OCI-M2 (cell line): ENCODE measurements around the gene SAYSD1.

Experiments
- DNase-seq: peaks from one replicate; lab custom pipeline; 2025; ENCODE audit not compliant: unreplicated experiment; lab: John Stamatoyannopoulos, UW

The SAYSD1 gene

GRCh38 chr6:39108041-39108839 is 6.7 kb downstream of the SAYSD1 start:
- no peak for DNase-seq

DNA sequence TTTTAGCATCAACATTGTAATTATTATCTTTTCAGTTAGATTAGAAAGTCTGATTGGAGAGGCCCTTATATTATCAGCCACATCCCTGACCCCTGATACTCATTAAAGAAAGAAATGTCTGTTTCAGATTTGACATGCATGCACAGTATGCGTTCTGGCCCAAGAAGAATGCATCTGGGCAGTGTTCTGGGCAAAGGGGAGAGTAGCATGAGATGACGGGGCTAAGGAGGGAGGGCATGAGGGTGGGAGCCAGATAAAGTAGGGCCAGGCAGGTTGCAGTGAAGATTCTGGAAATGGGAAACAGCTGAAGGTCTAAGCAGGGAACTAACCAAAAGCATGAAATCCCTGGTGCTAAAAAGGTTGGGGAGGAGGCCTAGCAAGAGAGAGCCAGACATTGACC is 7.3 kb downstream of the SAYSD1 start:
- DNase-seq, result no peak

- DNase-seq, result no peak
These were observed 8.0 kb downstream of the SAYSD1 start for GRCh38 chr6:39107034-39107433.

GRCh38 chr6:39104528-39104927 is 10.5 kb downstream of the SAYSD1 start:
- no peak for DNase-seq

DNA sequence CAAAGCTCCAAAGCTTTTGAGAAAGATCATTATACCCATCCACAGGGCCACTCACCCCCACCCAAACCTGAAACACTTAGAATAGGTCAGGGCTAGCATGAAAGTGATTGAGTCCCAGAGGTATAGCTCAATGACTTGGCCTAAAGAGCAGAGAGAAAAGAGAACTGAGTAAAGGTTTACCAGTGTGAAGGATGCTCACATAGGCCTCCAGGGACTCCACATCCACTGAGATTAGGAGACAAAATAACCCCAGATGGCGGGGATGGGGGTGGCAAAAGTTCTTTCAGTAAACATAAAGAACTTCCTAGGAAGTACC is 12.2 kb downstream of the SAYSD1 start:
- DNase-seq, result no peak

DNA sequence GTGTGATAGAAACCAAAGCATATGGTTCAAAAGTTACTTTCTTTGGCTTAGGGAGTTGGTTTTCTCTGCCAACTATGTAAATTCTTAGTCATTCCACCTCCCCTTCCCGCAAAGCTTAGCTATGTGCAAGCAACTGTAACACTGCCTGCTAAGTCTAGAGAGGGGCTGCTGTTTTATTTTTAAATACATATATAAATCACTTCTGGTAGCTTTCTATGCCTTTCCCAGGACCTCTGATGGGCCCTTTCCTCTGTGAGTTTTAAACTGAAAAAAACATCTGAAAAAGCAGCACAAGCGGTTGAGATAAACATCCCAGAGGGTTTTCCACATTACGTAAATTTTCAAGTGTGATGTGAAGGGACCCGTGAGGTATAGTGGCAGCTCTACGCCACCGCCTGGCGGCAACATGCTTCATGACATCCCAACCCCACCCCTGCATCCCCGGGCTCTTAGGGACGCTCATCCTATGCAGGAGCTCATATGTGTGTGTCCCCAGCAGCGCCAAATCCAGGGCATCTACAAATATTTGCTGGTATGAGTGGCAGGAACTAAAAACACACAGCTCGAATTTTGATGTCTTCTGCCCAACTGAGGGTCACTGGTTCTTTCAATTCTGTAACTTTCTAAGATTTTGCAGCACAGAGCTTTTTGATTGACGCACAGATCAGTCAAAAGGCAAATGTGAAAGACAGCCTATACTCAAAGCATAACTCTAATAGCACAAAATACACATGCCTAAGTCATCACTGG is 12.7 kb downstream of the SAYSD1 start:
- no peak for DNase-seq

DNA sequence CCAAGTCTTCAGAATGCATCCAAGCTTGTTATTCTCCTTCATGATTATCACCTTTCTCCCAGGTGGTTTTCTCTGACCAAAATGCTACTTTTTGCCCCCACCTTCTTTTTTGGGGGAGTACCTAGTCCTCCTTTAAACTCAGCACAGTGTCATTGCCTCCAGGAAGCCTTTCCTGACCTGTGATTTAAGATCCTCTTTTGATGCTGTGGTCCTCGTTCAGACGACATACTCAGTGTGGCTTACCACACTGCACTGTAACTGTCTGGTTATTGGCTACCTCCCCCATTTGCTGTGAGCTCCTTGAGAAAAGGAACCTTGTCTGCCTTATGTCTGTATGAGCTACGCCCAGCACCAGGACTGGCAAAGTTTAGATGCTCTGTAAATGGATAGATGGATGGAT is 14.6 kb downstream of the SAYSD1 start:
- no peak for DNase-seq

GRCh38 chr6:39095578-39095977 is 19.4 kb downstream of the SAYSD1 start:
- DNase-seq, result no peak

GRCh38 chr6:39093149-39093708 is 21.8 kb downstream of the SAYSD1 start:
- no peak for DNase-seq

- no peak for DNase-seq
These were observed 22.9 kb downstream of the SAYSD1 start for GRCh38 chr6:39092124-39092523.

- DNase-seq, result no peak
These were observed 23.8 kb downstream of the SAYSD1 start for GRCh38 chr6:39091220-39091619.

- DNase-seq, result peak; percentile 50
These were observed 24.9 kb downstream of the SAYSD1 start for GRCh38 chr6:39090036-39090435.

GRCh38 chr6:39088331-39088730 is 26.7 kb downstream of the SAYSD1 start:
- DNase-seq, result peak; percentile 19

DNA sequence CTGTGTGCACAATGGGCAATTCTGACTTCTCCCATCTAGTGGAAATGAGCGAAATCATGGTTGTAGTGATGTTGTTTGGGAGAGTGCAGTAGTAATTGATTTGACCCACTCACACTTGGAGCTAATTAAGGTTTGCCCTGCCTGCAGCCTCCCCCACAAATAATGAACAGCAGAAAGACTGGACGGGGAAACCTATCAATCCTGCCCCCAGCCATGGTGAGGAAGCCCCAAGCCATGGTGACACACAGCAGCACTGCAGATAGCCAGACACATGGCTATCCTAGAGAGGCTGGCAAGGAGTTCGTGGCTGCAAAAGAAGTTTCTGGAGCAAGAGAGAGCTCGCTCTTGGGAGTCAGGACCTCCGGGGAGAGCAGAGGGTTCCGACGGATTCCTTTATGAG is 27.8 kb downstream of the SAYSD1 start:
- no peak for DNase-seq

- DNase-seq, result no peak
These were observed 28.3 kb downstream of the SAYSD1 start for GRCh38 chr6:39086711-39087110.

DNA sequence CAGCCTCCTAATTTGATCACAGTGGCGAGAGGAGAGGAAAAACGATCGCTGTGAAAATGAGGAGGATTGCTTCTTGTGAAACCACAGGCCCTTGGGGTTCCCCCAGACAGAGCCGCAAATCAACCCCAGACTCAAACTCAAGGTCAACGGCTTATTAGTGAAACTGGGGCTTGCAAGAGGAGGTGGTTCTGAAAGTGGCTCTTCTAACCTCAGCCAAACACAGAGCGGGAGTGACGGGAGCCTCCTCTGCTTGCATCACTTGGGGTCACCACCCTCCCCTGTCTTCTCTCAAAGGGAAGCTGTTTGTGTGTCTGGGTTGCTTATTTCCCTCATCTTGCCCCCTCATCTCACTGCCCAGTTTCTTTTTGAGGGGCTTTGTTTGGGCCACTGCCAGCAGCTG is 28.7 kb downstream of the SAYSD1 start:
- DNase-seq, result no peak

- DNase-seq, result no peak
These were observed 29.7 kb downstream of the SAYSD1 start for GRCh38 chr6:39085129-39085797.

- DNase-seq, result no peak
These were observed 30.5 kb downstream of the SAYSD1 start for GRCh38 chr6:39084506-39084905.

DNA sequence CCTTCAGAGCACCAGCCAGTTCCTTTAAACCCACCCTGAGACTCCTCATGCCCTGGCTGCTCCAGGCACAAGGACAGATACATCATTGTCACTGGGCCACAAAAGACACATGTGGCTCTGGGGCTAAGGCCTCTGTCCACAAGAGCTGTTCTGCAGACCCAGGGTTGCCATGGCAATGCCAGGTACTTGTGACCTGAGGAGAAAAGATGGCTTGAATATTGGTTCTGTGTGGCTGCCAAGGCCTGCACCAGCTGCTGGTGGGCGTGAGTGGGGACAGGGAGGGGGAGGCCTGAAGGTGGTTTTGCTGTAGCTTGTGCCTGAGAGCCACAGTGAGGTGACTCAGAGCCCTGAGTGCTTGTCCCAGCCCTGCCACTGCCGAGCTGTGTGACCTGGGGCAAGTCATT is 31.8 kb downstream of the SAYSD1 start:
- no peak for DNase-seq

GRCh38 chr6:39082310-39082709 is 32.7 kb downstream of the SAYSD1 start:
- no peak for DNase-seq

GRCh38 chr6:39080246-39080875 is 34.6 kb downstream of the SAYSD1 start:
- no peak for DNase-seq
